Measurements from ENCODE around the gene ZNF554. TPM values are rescaled to one million over a fixed set of nuclear protein-coding genes. Genes with fewer than 3 reads are reported as not detected.

Gene ZNF554
- polyA plus RNA-seq, 1 of the 3 experiments (the other 2 are of a cell fraction): 1.7 TPM

DNA sequence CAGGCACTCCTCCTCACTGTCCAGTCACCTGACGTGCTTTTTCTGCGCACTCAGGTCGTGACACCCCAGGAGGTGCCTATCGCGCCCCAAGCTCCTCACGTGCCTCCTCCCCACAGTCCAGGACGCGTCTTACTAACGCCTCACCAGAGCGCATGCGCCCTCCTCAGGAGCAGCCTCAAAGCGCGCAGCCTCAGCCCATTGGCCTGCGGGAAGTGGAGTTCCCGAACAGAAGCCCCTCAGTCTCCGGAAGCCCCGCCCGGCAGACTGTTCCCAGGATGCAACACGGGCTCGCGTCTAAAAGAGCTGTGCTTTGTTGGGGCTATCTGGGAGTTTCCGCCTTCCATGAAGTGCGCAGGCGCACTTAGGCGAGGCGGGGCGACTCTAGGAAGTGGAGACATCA lies 39.2 kb downstream of the ZNF554 start:
- Histone ChIP-seq H3K4me1 (ENCODE audit: control insufficient read depth in 1 of 2, insufficient read depth in 2 of 2, low read depth in 1 of 2, low read length in 1 of 2) (no peaks in the 10 kb centered on the region), H2AFZ (ENCODE audit: low read depth) (no peak overlapping the region), H3K27me3 (ENCODE audit: insufficient read depth) (no peaks in the 10 kb centered on the region), H3K36me3 (replicated peaks in 1 of 2; ENCODE audit: control insufficient read depth in 1 of 2, insufficient read depth in 2 of 2, low read length in 1 of 2) (peaks cover 7 to 24% of the 10 kb centered on the region in 2 experiments), H3K79me2 (ENCODE audit: insufficient read depth) (no peaks in the 10 kb centered on the region), H3K9ac (no peak overlapping the region), H3K27ac (ENCODE audit: low read depth in 2 of 2, low read length in 1 of 2) (no peak overlapping the region), H3K9me3 (peaks cover 6% of the 10 kb centered on the region), H3K4me2 (no peak overlapping the region), H4K20me1 (ENCODE audit: insufficient read depth) (no peaks in the 10 kb centered on the region), H3K4me3 (ENCODE audit: low read depth in 2 of 2, low read length in 1 of 2) (no peak overlapping the region), H3F3A (replicated peaks; ENCODE audit: insufficient read depth) (no peaks in the 10 kb centered on the region), H3K9me2 (no peaks in the 10 kb centered on the region)
- ChIA-PET POLR2A (no interaction called here), CTCF (no interaction called here)
- no peak for DNase-seq
- TF ChIP-seq POLR2AphosphoS5 (IDR thresholded peaks at IDR 0.05; ENCODE audit: low read depth, low read length): no peak
- no peak for TF ChIP-seq CHD2 (IDR thresholded peaks at IDR 0.05; ENCODE audit: low read length, partially characterized antibody)
- TF ChIP-seq SIN3A (IDR thresholded peaks at IDR 0.05; ENCODE audit: borderline replicate concordance, low read depth, low read length): no peak
- TF ChIP-seq MAX (IDR thresholded peaks at IDR 0.05; ENCODE audit: low read depth): no peak
- 92% methylated on average over 26 of the region's 27 CpGs for WGBS (ENCODE audit: low lambda C conversion rate)

DNA sequence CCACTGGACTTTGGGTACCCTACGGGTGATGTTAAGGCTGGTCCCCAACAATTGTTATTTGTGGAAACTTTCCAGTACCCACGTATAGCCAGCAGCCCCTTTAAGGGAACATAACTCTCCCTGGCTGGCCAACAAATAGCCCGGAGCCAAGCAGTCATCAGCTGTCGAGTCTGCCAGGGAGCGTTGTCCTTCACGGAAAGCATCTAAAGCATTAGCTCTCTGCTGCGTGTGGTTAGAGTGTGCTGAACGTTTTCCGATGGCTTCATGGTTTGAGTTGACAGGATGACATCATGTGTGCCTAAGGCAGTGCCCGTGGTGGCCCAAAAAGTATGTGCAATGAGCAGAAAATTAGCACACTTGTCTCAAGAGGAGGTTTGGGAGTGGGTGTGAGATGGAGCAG lies 44.1 kb downstream of the ZNF554 start:
- ChIA-PET CTCF (interaction anchor here (0.9 kb wide), 1 partner anchor 23 kb away, joined by 3 read pairs; no protein-coding TSS in a partner anchor), POLR2A (no interaction called here)
- H3K9ac ChIP-seq: no peak overlapping the region
- H3K27me3 ChIP-seq (ENCODE audit: insufficient read depth): no peaks in the 10 kb centered on the region
- 22% methylated on average over 10 of the region's 10 CpGs for WGBS (ENCODE audit: low lambda C conversion rate)
- no peaks in the 10 kb centered on the region for H3K9me2 ChIP-seq
- no peaks in the 10 kb centered on the region for H4K20me1 ChIP-seq (ENCODE audit: insufficient read depth)
- TF ChIP-seq, protein P1, sequence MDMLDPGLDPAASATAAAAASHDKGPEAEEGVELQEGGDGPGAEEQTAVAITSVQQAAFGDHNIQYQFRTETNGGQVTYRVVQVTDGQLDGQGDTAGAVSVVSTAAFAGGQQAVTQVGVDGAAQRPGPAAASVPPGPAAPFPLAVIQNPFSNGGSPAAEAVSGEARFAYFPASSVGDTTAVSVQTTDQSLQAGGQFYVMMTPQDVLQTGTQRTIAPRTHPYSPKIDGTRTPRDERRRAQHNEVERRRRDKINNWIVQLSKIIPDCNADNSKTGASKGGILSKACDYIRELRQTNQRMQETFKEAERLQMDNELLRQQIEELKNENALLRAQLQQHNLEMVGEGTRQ (IDR thresholded peaks at IDR 0.05; ENCODE audit: borderline replicate concordance, low read depth, low read length): no peak
- TF ChIP-seq ELF1 (IDR thresholded peaks at IDR 0.05) (no peak), YY1 (IDR thresholded peaks at IDR 0.05; ENCODE audit: low read depth) (no peak), CTCF (IDR thresholded peaks at IDR 0.05) (no peak), TEAD4 (IDR thresholded peaks at IDR 0.05; ENCODE audit: borderline replicate concordance, insufficient read depth) (no peak), NRF1 (IDR thresholded peaks at IDR 0.05; ENCODE audit: low read depth, low read length) (no peak), MXI1 (IDR thresholded peaks at IDR 0.05; ENCODE audit: low read depth, low read length) (no peak), RAD21 (IDR thresholded peaks at IDR 0.05; ENCODE audit: low read length) (no peak), JUND (IDR thresholded peaks at IDR 0.05) (no peak), EP300 (IDR thresholded peaks at IDR 0.05; ENCODE audit: borderline replicate concordance in 1 of 2, low read depth in 1 of 2, low read length in 1 of 2) (no peak), MEF2A (IDR thresholded peaks at IDR 0.05; ENCODE audit: borderline replicate concordance, low read depth) (no peak), EZH2phosphoT487 (IDR thresholded peaks at IDR 0.05; ENCODE audit: borderline replicate concordance, low read depth) (no peak), TAF1 (IDR thresholded peaks at IDR 0.05; ENCODE audit: borderline replicate concordance, low read depth, low read length) (no peak)
- TF ChIP-seq, protein P2, sequence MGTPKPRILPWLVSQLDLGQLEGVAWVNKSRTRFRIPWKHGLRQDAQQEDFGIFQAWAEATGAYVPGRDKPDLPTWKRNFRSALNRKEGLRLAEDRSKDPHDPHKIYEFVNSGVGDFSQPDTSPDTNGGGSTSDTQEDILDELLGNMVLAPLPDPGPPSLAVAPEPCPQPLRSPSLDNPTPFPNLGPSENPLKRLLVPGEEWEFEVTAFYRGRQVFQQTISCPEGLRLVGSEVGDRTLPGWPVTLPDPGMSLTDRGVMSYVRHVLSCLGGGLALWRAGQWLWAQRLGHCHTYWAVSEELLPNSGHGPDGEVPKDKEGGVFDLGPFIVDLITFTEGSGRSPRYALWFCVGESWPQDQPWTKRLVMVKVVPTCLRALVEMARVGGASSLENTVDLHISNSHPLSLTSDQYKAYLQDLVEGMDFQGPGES (IDR thresholded peaks at IDR 0.05; ENCODE audit: low read depth, low read length): no peak
- TF ChIP-seq, protein P3, sequence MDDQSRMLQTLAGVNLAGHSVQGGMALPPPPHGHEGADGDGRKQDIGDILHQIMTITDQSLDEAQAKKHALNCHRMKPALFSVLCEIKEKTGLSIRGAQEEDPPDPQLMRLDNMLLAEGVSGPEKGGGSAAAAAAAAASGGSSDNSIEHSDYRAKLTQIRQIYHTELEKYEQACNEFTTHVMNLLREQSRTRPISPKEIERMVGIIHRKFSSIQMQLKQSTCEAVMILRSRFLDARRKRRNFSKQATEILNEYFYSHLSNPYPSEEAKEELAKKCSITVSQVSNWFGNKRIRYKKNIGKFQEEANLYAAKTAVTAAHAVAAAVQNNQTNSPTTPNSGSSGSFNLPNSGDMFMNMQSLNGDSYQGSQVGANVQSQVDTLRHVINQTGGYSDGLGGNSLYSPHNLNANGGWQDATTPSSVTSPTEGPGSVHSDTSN (IDR thresholded peaks at IDR 0.05): no peak
- TF ChIP-seq, protein P4, sequence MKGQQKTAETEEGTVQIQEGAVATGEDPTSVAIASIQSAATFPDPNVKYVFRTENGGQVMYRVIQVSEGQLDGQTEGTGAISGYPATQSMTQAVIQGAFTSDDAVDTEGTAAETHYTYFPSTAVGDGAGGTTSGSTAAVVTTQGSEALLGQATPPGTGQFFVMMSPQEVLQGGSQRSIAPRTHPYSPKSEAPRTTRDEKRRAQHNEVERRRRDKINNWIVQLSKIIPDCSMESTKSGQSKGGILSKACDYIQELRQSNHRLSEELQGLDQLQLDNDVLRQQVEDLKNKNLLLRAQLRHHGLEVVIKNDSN (IDR thresholded peaks at IDR 0.05; ENCODE audit: borderline replicate concordance, low read depth): no peak
- no peak overlapping the region for H2AFZ ChIP-seq (ENCODE audit: low read depth)
- H3K9me3 ChIP-seq: no peaks in the 10 kb centered on the region
- no peaks in the 10 kb centered on the region for H3K79me2 ChIP-seq (ENCODE audit: insufficient read depth)
- H3K4me3 ChIP-seq (ENCODE audit: low read depth in 2 of 2, low read length in 1 of 2): no peak overlapping the region
- H3K36me3 ChIP-seq (replicated peaks in 1 of 2; ENCODE audit: control insufficient read depth in 1 of 2, insufficient read depth in 2 of 2, low read length in 1 of 2): no peaks in the 10 kb centered on the region
- no peak overlapping the region for H3K27ac ChIP-seq (ENCODE audit: low read depth in 2 of 2, low read length in 1 of 2)
- no peaks in the 10 kb centered on the region for H3F3A ChIP-seq (replicated peaks; ENCODE audit: insufficient read depth)
- no peak overlapping the region for H3K4me2 ChIP-seq
- no peak for DNase-seq
- no peaks in the 10 kb centered on the region; a peak in 1 of 4 replicates for H3K4me1 ChIP-seq (ENCODE audit: control insufficient read depth in 1 of 2, insufficient read depth in 2 of 2, low read depth in 1 of 2, low read length in 1 of 2)
